CD4-positive, alpha-beta T cell (primary cell): Measurements from ENCODE around the gene RIC8B. TPM values are rescaled to one million over a fixed set of nuclear protein-coding genes. Genes with fewer than 3 reads are reported as not detected.
A peak's percentile ranks its signal among the peaks of the same experiment; 100 is the strongest.

Source experiments
- ATAC-seq: fragments of 200-7000 bp; cut with Tn5 transposase; one replicate; pipeline ENCODE4 v1.10.0; 2022; ENCODE audit warnings: mild to moderate bottlenecking; ENCODE audit not compliant: poor library complexity
- CTCF ChIA-PET: fragments of 350-600 bp; sonication (Branson Sonifier 250); formaldehyde crosslinking; loops from one replicate; lab custom pipeline; 2021; ENCODE audit warnings: antibody characterized with exemption, inconsistent platforms; lab: Charles Lee
- POLR2A ChIA-PET: fragments of 350-600 bp; sonication (Branson Sonifier 250); formaldehyde crosslinking; loops from one replicate; lab custom pipeline; 2021; ENCODE audit warnings: antibody characterized with exemption, inconsistent platforms; lab: Charles Lee
- DNase-seq, 14 experiments: peaks; one replicate each; pipeline ENCODE4 v3.0.0-alpha.2; 2013 to 2020; ENCODE audit warnings: mixed read lengths in 2 of 14
- H3K27ac ChIP-seq, 2 donors: one replicate each; pipeline versions ENCODE4 v1.5.1 to v1.7.0; 2013; ENCODE audit warnings: low read length in 2 of 2, low read depth in 1 of 2, mild to moderate bottlenecking in 1 of 2
- H3K27me3 ChIP-seq, 2 experiments: 1 replicate in 1 of 2; 2 replicates in 1 of 2; pipeline versions ENCODE4 v1.6.1 to v1.7.0; 2013; ENCODE audit warnings: low read length in 2 of 2, control low read depth in 1 of 2, mild to moderate bottlenecking in 1 of 2, moderate library complexity in 1 of 2; ENCODE audit not compliant: insufficient read depth in 2 of 2, control insufficient read depth in 1 of 2
- H3K36me3 ChIP-seq: one replicate; pipeline ENCODE4 v1.6.1; 2013; ENCODE audit warnings: low read length, control low read depth; ENCODE audit not compliant: insufficient read depth
- H3K4me1 ChIP-seq: one replicate; pipeline ENCODE4 v1.6.1; 2013; ENCODE audit warnings: low read length, control low read depth; ENCODE audit not compliant: insufficient read depth
- H3K4me3 ChIP-seq: one replicate; pipeline ENCODE4 v1.5.1; 2013; ENCODE audit warnings: mild to moderate bottlenecking, low read length, moderate library complexity
- H3K9me3 ChIP-seq, 2 experiments: 1 replicate in 1 of 2; 2 replicates in 1 of 2; pipeline versions ENCODE4 v1.6.1 to v1.7.0; 2013; ENCODE audit warnings: low read length in 2 of 2, mild to moderate bottlenecking in 2 of 2, control low read depth in 1 of 2, moderate library complexity in 1 of 2; ENCODE audit not compliant: control insufficient read depth in 1 of 2, insufficient read depth in 1 of 2
- H3K27ac Mint-ChIP-seq: one replicate; pipeline ENCODE4 v1.8.0; 2020; ENCODE audit warnings: mixed read lengths
- H3K27me3 Mint-ChIP-seq: one replicate; pipeline ENCODE4 v1.8.0; 2021; ENCODE audit warnings: mixed read lengths
- H3K36me3 Mint-ChIP-seq: one replicate; pipeline ENCODE4 v1.8.0; 2021; ENCODE audit warnings: low read depth, mixed read lengths
- H3K4me1 Mint-ChIP-seq: one replicate; pipeline ENCODE4 v1.8.0; 2021; ENCODE audit warnings: low read depth, mixed read lengths
- H3K4me3 Mint-ChIP-seq: one replicate; pipeline ENCODE4 v1.8.0; 2020; ENCODE audit warnings: mild to moderate bottlenecking, mixed read lengths
- H3K9me3 Mint-ChIP-seq: one replicate; pipeline ENCODE4 v1.8.0; 2020; ENCODE audit warnings: mixed read lengths
- intact Hi-C, 2 experiments: fragments of 100-400 bp; cut with DNase I in 1 of 2; cut with micrococcal nuclease in 1 of 2; formaldehyde crosslinking; loops; one replicate each; pipeline versions ENCODE4 v1.15.1 to v1.9.0; 2023 to 2025; cut with DNase I, micrococcal nuclease
- total RNA-seq, 174 experiments: library from RNA in 2 of 174; stranded (reverse) in 2 of 174; gene quantifications; one replicate each; pipeline ENCODE4 v1.2.3 and lab custom pipeline; 2021 to 2026
- TF ChIP-seq, protein P1 (sequence below): fragments of 200-600 bp; IDR thresholded peaks from one replicate; pipeline ENCODE4 v1.8.0; 2022; ENCODE audit warnings: antibody characterized with exemption, mild to moderate bottlenecking

RIC8B gene
- total RNA-seq, 2 experiments from 2014 or later, result 5.5 to 9.0 TPM

DNA sequence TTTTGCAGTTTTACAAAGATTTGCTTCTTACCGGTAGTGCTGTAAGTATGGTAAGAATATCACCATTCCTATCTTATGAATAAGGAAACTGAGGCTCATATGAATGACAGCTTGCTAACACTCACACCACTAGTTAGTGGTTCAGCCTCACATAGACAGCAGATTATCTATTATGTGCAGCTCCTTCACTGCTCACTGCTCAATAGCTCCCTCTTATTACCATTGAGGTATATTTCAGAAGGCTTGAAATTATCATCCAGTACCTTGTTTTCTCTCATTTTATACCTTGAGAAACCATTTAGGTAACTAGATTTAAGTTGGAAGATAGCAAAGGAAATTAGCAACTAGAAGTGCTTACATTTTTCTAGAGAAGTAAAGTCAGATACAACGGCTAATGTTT is 15.5 kb downstream of the RIC8B start:
- DNase-seq (peak in 3 of 14 experiments; percentile 6 to 13 (median 13)), ATAC-seq (no peak)
- POLR2A ChIA-PET, result no interaction called here
- CTCF ChIA-PET, result interaction anchor here (0.7 kb wide), 1 partner anchor 27 kb away, joined by 4 read pairs; no protein-coding TSS in a partner anchor
- no peaks in the 10 kb centered on the region for H3K27me3 ChIP-seq
- H3K4me1 ChIP-seq, result no peaks in the 10 kb centered on the region
- H3K4me3 Mint-ChIP-seq, result no peak overlapping the region
- TF ChIP-seq, protein P1, sequence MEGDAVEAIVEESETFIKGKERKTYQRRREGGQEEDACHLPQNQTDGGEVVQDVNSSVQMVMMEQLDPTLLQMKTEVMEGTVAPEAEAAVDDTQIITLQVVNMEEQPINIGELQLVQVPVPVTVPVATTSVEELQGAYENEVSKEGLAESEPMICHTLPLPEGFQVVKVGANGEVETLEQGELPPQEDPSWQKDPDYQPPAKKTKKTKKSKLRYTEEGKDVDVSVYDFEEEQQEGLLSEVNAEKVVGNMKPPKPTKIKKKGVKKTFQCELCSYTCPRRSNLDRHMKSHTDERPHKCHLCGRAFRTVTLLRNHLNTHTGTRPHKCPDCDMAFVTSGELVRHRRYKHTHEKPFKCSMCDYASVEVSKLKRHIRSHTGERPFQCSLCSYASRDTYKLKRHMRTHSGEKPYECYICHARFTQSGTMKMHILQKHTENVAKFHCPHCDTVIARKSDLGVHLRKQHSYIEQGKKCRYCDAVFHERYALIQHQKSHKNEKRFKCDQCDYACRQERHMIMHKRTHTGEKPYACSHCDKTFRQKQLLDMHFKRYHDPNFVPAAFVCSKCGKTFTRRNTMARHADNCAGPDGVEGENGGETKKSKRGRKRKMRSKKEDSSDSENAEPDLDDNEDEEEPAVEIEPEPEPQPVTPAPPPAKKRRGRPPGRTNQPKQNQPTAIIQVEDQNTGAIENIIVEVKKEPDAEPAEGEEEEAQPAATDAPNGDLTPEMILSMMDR, result no peak
- H3K4me1 Mint-ChIP-seq, result no peaks in the 10 kb centered on the region
- H3K4me3 ChIP-seq, result no peak overlapping the region
- peaks cover 24% of the 10 kb centered on the region for H3K36me3 ChIP-seq
- no peak overlapping the region for H3K27ac ChIP-seq
- intact Hi-C loops, result no loop called here
- peaks cover 76% of the 10 kb centered on the region for H3K36me3 Mint-ChIP-seq
- H3K27me3 Mint-ChIP-seq, result no peaks in the 10 kb centered on the region
- H3K9me3 ChIP-seq, result no peaks in the 10 kb centered on the region
- no peak overlapping the region for H3K27ac Mint-ChIP-seq
- no peaks in the 10 kb centered on the region for H3K9me3 Mint-ChIP-seq

DNA sequence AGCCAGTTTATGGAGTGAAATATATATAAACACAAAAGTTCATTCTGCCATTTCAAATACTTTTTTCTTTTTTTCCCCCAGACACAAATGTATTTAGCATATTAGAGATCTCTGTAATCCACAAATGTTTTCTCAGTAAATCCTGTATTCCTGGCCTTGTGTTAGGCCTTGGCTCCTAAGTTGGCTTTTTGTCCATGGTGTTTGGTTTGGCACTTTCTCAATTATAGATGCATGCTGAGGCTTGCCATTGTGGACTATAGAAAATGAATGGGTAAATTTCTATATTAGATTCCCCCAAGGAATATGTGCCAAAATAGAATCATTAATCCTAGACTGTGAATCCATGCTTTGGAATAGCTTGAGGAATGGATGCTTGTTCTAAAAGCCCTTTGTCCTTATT is 17.0 kb downstream of the RIC8B start:
- Mint-ChIP-seq H3K9me3 (no peaks in the 10 kb centered on the region), H3K27me3 (no peaks in the 10 kb centered on the region), H3K36me3 (peaks cover 63% of the 10 kb centered on the region), H3K4me3 (no peak overlapping the region), H3K27ac (no peak overlapping the region), H3K4me1 (no peaks in the 10 kb centered on the region)
- intact Hi-C loops, result no loop called here
- Histone ChIP-seq H3K36me3 (peaks cover 22% of the 10 kb centered on the region), H3K27ac (no peak overlapping the region), H3K4me1 (no peaks in the 10 kb centered on the region), H3K27me3 (no peaks in the 10 kb centered on the region), H3K4me3 (no peak overlapping the region), H3K9me3 (no peaks in the 10 kb centered on the region)
- TF ChIP-seq, protein P1, result no peak
- CTCF ChIA-PET, result no interaction called here
- DNase-seq (no peak), ATAC-seq (no peak)
- POLR2A ChIA-PET, result no interaction called here

DNA sequence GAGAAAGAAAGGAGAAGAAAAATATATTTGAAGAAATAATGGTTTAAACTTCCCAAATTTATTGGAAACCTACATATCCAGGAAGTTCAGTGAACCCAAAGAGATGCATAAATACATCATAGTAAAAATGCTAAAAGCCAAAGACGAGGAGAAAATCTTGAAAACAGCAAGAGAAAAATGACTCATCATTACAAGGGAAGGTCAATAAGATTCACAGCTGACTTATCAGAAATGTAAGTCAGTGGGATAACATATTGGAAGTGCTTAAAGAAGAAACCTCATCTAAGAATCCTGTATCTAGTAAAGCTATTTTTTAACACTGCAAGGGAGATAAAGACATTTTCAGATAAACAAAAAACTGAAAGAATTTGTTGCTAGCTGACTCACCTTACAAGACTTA is 19.9 kb downstream of the RIC8B start:
- no peak overlapping the region for H3K4me3 Mint-ChIP-seq
- intact Hi-C loops, result no loop called here
- H3K27me3 Mint-ChIP-seq, result no peaks in the 10 kb centered on the region
- CTCF ChIA-PET, result interaction anchor here (0.9 kb wide), 1 partner anchor 66 kb away, joined by 3 read pairs; no protein-coding TSS in a partner anchor
- no peaks in the 10 kb centered on the region for H3K4me1 ChIP-seq
- H3K9me3 Mint-ChIP-seq, result no peaks in the 10 kb centered on the region
- H3K9me3 ChIP-seq, result no peaks in the 10 kb centered on the region
- H3K27ac ChIP-seq, result no peak overlapping the region
- H3K4me1 Mint-ChIP-seq, result no peaks in the 10 kb centered on the region
- H3K36me3 Mint-ChIP-seq, result peaks cover 38% of the 10 kb centered on the region
- no peak overlapping the region for H3K4me3 ChIP-seq
- no peak overlapping the region for H3K27ac Mint-ChIP-seq
- TF ChIP-seq, protein P1, result no peak
- H3K27me3 ChIP-seq, result no peaks in the 10 kb centered on the region
- POLR2A ChIA-PET, result no interaction called here
- DNase-seq (no peak), ATAC-seq (no peak)
- H3K36me3 ChIP-seq, result peaks cover 22% of the 10 kb centered on the region
